Measurements from ENCODE around the gene ETV7.
"Not testable (repeated sequence)": the region's sequence is repeated elsewhere in the genome, so short reads cannot be mapped to it uniquely, and the experiment has no call there.

The ETV7 gene

DNA sequence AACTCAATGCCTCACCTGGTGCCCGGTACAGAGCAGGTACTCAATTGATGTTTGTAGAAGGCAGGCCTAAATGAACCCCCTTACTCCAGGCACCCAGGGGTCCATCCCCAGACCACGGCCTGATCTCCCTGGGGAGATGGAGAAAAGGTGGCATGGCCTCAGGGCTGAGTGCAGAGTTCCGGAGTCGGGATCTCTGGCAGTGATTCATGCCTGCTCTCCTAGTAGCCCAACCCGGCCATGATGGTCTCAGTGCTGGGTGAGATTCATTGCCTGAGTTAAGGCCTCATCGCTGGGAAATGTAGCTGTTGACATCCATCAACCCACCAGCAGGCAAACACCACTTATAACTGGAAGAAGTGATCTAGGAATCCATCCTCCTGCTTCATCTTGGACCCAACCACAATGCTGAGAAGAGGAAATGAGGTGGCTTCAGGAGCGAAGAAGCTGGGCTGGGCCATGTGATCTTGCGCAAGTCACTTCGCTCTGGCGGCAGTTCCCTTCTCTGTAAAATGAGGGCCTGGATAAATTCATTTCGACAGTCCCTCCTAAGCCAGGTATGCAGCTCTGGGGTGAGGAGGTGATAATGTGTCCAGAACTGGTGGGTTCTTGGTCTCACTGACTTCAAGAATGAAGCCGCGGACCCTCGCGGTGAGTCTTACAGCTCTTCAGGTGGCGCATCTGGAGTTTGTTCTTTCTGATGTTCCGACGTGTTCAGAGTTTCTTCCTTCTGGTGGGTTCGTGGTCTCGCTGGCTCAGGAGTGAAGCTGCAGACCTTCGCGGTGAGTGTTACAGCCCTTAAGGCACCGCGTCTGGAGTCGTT is 24.7 kb downstream of the ETV7 start:
- DNase-seq = no peak

DNA sequence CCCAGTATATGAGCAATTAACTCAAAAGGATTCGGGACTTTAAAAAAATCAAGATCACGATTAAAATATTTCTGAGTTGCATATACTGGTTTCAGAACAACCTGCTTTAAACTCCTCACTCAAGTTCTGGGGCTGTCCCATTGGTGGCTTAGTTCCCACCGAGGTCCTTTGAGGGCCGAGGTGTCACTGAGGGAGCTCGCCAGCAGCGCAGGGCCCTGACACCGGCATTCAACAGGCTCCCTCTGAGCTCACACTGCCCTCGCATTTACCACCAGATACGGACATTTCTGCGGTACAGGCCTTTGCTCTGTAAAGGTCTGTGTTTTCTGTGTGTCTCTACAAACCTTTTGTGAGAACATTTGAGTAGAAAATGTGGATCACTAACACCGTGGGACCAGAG is 26.4 kb downstream of the ETV7 start:
- no peak for DNase-seq

DNA sequence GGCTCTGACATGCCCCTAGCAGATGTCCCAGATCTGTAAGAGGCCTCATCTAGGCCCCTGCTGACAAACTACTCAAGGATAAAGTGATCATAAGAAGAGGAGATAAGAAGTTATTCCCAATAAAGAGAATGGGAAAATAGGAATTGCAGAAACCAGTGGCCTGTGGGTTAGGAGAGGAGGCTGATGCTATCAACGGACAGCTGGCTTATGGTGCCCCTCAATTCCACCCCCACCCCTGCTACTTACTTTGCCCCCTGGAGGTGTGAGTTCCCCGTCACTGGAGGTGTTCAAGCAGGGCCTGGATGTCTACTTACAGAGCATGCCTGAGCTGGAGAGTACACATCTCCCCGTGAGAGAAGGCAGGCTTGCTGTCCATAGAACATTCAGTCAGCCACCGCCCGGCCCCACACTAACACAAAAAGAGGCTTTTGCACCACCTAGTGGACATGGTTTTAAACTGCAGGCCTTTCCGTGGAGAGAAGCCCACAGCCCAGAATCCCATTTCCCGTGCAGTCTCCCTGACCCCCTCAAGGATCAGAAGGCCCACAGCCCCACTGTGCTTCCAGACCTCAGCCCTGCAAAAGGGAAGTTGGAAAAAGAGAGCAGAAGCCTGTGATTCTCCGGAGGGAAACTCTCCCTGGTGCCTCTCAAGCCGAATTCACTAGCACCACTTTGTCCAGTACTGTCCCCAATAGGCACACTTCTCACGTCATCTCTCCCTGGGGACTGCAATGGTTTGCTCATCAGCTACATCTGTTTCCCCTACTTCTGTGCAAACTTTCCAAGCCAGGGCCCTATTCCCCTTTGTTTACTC is 27.0 kb downstream of the ETV7 start:
- peak; percentile 32 for DNase-seq

DNA sequence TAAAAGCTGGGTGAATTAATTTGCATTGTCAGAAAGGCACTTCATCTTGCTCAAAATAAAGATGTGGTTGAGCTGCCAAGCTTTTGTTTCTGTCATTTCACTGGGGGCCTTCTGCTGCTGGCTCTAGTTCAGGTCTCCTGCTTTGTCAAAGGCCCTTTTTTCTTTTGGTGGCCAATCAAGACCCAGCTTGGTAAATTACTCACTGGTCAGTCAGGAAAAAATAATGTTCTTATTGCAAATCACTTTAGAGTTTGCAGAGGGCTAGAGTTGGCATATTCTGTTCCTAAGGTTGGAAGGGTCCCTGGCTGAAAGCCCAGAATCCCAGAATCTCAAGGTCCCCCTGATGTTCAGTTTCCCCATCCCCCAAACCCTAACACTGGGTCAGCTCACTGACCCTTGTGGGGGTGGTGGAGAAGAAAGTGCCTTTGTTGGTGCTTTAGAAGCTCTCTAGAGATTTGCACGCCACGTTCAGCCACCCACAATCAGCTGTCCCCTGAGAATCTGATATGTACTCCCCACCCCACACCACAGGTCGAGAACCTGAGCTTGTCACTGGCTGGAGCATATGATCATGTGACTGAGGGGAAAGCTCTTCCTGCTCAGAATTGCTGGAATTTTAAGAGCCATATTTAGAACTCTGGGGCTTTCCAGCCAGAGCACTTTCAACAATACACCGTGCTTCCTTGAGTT is 29.1 kb downstream of the ETV7 start:
- no peak for DNase-seq

DNA sequence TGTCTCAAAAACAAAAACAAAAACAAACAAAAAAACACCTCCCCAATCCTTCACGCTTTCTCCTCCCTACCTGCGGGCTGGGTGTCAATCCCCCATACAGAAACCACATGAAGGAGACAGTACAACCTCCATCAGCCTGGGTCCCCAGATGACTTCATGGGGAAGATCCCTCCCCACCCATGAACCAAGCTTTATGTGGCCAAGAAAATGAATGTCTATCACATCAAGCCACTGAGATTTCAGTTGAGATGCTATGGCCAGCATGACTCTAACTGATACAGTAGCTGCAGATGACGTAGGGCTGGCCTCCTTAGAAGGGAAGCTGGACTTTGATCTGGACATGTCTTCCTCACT is 29.6 kb downstream of the ETV7 start:
- DNase-seq = no peak

DNA sequence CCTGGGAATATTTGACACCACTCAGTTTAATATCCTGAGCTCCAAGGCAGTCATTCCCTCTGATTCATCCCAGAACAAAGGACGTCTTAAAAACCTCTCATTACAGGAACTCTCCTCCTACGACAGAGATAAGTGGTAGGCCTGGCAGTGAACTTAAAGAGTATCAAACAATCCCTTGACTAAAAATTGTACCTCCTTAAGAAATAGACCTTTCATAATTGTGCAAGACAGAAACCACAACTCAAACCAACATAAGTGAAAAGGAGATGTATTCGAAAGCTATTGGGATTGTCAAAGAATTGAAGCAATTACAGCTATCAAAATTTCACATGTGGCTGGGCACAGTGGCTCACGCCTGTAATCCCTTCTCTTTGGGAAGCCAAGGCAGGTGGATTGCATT is 31.6 kb downstream of the ETV7 start:
- DNase-seq = no peak

DNA sequence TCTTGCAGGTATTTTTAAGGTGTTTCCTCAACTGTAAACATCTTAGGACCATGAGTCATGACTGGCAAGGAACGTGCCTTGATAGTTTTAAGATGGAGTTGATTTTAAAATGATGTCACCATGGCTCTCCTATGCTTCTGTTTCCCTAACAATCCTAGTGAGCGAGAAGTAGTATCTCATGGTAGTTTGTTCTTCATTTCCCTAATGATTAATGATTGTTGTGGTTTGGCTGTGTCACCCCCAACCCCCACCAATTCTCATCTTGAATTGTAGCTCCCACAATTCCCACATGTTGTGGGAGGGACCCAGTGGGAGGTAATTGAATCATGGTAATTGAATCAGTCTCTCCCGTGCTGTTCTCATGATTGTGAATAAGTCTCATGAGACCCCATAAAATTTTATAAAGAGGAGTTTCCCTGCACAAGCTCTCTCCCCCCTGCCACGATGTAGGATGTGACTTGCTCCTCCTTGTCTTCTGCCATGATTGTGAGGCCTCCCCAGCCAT is 34.0 kb downstream of the ETV7 start:
- DNase-seq = no peak

DNA sequence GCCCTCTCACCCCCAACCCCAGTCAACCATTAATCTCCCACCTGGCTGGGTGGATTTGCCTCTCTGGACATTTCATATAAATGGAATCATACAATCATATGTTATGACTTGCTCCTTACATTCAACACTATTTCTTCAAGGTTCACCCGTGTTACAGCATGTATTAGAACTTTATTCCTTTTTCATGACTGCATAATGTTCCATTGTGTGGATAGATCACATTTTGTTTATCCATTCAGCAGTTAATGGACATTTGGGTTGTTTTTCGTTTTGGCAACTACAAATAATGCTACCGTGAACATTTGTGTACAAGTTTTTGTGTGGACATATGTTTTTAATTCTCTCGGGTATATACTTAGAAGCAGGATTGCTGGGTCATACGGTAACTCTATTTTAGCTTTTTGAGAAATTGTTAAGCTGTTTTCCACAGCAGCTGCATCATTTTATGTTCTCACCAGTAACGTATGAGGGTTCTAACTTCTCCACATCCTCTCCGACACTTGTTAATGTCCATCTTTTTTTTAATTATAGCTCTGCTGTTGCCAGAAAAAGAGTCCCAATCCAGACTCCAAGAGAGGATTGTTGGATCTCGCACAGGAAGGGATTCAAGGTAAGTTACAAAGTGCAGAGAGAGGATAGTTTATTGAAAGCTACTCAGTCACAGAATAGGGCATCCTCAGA is 34.9 kb downstream of the ETV7 start:
- no peak for DNase-seq

DNA sequence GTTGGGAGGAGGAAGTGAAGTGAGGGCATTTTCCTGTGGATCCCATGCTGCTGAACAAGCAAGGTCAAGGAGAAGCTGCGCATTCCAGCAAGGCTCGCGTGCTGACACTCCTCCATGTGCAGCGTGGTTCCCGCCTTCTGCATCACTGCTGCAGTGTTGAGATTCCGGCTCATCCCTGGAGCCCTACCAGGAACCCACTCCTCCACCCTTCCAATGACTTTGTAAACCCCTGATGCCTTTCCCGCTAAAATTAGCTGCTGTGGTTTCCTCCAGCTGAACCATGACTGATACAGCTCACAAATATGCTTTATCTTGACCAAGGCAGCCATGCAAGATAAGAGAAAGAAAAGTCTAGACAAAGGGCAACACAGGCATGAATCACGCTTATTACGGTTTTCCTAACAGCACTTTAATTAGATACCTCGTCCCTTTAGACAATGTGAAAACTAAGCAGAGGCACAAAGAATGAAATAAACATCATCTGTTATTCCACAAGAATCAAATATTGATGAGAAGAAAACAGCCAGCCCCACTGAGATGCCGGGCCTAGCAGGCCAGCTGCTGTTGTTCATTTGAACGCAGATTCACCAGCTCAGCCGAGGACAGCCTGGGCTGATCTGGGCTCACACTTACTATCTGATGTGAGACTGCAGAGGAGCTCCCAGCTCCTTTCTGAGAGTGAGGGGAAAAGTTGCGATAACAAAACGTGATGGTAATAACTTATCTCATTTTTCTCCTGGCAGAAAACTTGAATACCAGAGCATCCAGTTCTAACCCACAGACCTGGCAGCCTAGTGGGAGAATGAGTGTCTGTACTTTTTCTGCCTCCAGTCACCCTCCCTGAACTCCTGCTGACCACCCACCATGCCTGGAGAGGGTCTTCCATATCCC is 36.5 kb downstream of the ETV7 start:
- DNase-seq = no peak

DNA sequence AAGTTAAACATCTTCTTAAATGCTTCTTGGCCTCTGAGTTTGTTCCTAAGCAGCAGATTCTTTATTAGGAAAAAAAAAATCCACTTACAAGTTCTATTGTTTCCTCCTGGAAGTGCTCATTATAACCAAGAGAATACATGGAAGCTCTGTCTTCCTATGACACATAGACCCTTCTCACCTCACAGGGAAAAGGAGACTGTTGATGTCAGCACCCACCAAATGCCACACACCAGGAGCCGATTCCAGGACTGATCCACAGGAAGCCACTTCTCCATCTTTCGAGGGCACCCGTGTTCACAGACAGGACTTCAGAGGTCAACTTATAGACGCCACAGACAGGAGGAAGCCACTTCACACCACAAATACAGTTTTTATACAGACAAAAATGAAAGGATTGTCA is 37.4 kb downstream of the ETV7 start:
- no peak for DNase-seq

DNA sequence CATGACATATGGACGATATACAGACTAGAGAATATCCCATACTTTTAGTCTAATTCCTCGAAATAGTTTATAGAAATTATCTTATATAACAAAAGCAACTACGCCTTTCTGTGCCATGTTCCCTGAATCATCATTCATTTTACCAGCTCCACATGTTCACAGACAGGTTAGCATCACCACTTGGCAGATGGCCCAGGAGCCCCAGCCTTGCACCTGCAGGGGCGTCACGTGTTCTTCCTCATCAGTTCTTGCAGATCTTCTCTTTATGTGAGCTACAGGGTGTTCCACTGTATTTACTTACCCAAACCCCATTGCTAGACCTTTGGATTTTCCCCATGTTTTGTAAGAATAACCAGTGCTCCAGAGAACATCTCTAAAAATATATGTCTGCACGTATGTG is 38.2 kb downstream of the ETV7 start:
- peak; percentile 84 for DNase-seq

DNA sequence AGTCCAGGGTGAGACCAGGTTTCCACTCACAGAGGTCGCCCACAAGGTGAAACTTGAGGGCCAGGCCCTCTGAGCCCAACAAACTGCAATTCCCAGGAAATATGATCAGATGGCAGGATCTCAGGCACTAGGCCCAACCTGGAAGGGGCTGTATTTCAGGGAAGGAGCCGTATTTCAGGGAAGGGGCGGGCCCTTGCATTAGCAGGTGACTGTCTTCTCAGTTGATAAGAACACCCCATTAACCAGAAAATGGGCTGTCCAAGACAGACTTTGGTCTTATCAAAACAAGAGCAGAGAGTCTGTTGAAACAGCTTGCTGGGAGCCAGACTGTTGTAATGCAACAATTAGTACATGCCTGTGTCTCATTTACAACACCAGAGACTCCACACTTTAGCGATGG is 39.8 kb downstream of the ETV7 start:
- DNase-seq = no peak

DNA sequence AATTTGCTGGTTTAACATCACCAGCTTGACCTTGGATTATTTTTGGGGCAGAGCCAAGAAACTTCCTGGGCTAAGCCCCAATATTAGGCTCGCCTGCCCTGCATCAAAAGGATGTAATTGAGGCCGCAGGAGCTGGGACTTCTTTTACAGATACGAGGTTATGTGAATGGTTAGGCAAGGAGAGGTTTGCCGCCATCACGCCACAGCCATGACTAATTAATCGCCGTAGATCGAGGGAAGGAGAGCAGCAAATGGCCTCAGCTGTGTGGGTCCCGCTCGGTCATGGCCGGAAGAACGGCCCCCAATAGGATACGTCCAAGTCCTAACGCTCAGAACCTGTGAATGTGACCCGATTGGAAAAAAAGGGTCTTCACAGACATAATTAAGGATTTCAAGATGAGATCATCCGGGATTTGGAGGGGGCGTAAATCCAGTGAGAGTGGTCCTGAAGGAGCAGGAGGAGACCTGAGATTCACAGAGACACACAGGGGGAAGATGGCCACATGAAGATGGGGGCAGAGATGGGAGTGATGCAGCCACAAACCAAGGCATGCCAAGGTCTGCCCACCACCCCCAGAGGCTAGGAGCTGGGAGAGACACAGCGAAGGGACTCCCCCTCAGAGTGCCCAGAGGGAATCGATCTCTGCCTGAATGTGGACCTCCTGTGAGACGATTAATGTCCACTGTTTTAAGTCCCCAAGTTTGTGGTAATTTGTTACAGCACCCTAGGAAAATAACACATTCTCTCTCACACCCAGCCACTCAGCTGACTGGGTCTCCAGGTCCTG is 40.8 kb downstream of the ETV7 start:
- no peak for DNase-seq

DNA sequence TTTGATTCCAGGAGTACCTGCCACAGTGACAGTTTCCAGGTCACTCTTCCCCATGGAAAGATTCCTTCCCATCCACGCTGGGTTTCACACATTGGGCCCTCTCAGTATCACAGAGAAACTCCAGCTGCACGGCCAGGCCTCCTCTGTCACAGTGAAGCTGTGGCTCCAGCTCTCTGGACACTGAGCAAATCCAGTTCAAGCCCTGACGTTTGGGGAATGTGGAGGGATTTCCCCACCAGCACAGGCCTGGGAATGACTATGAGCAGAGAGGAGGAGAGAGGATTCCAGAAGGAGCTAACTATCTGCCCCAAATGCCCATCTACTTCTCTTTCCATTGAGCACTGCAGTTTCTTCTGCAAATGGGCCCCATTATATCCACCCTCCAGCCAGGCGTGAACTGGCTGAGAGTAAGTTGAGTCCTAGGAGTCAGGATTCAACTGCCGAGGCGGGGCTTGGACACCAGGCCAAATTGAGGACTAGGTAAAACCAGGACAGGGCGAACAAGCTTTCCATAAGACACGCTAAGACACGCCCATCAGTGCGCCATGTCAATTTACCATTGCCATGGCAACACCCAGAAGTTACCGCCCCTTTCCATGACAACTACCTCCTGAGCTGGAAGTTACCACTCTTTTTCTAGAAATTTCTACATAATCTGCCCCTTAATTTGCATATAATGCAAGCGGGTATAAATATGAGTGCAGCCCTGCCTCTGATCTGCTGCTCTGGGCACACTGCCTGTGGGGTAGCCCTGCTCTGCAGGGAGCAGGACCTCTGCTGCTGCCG is 41.6 kb downstream of the ETV7 start:
- DNase-seq = no peak

DNA sequence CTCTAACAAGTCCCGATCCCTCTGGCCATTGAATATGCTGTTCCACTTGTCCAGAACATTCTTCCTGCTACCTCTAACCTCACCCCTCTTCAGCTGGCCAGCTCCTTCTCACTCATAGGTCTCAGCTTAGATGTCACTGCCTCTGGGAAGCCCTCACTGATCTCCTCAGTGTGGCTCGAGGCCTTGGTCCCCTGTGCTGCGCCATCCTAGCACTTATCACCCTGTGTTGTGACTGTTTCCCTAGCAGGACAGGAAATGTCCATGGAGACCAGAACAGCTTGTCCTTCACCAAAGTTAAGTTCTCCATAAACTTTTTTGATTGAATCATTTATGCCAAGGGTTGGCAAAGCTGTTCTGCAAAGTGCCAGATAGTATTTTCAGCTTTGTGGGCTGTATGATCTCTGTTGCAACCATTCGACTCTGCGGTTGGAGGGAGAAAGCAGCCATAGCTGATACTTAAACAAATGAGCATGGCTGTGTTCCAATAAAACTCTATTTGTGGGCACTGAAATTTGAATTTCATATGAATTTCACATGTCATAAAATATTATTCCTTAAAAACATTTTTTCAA is 44.3 kb downstream of the ETV7 start:
- DNase-seq = no peak

DNA sequence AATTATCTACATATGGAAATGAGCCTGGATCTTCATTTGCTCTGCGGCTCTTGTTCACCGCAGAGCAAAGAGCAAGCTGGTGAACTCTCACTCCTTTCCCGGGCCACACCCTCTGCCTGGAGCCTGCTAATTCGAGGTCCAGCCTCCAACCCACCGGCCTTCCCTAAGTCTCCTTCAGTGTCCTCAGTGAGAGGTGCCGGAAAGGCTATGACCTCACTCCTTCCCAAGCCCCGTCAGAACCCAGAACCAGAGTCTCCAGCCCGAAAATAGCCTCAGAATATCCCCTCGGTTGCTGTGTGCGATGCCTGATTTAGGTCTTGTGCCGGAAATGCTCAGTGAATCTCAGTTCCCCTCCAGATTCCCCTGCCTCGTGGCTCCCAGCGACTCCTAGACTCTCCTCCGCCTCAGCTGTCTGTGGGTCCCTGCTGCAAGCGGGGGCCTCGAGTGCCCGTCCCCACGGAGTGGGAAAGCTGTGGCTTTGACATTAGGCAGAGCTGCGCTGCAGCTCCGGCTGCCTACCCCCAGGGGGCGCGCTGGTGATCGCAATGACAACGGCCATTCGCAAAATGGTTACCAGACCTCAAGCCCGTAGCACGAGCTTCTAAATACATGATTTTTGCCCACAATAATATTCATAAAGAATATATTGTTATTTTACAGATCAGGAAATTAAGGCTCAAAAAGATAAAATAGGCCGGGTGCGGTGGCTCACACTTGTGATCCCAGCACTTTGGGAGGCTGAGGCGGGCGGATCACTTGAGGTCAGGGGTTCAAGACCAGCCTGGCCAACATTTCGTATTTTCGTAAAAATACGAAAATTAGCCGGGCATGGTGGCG is 46.6 kb downstream of the ETV7 start:
- no peak for DNase-seq

DNA sequence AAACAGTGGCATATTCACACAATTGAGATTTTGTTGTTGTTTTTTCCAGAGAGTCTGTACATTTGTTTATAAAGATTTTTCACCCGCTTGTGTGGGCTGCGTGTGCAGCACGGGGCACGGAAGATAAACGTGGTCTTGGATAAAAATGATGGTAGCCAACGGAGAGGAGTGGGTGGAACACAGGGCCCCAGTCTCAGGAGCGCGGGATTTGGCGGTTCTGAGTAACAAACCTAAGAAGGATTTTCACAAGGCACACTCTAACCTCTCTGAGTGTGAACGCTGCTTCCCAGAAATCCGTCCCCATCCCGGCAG is 47.2 kb downstream of the ETV7 start:
- no peak for DNase-seq

DNA sequence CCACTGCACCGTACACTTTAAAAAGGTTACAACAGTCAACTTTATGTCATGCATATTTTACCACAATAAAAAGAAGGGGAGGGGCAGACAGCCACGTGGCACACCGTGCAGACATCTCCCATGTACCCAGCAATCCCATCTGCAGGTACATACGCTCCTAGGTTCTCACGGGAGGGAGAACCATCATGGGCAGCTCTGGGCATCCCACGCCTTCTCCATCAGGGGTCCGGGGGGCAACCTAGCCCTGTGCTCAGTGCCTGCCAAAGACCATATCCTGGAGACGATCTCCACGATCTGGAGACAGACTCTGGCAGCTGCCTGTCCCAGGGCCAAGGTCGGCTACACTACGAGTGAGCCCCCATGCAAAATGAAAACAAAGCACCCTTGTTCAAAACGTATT is 48.3 kb downstream of the ETV7 start:
- no peak for DNase-seq

DNA sequence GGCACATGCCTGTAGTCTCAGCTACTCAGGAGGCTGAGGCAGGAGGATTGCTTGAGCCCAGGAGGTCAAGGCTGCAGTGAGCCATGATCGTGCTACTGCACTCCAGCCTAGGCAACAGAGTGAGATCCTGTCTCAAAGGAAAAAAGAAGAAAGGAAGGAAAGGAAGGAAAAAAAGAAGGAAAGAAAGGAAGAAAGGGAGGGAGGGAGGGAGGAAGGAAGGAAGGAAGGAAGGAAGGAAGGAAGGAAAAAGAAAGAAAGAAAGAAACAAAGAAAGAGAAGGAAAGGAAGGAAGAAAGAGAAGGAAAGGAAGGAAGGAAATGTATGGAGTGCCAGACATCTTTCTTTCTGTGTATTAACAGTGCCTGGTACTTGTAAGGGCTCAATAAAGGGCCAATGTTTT is 49.2 kb downstream of the ETV7 start:
- DNase-seq = not testable (repeated sequence)

All from NCI-H2081 treated with DMSO at 0.1 percent for 48 hours (cell line).